HepG2 (cell line): ENCODE results near the gene PKP1. TPM values are rescaled to one million over a fixed set of nuclear protein-coding genes. Genes with fewer than 3 reads are reported as not detected.

Experiments
- ATAC-seq: fragments of 200-7000 bp; cut with Tn5 transposase; 3 replicates; pipeline ENCODE4 v1.9.1; 2020; ENCODE audit warnings: mild to moderate bottlenecking, moderate library complexity
- BruUV-seq: library from RNA; stranded (reverse); fragments of 400-500 nt; replicated peaks from 2 replicates; lab custom pipeline; 2021; lab: Mats Ljungman, UMichigan
- CTCF ChIA-PET: fragments of 300-600 bp; formaldehyde crosslinking; extraction: SDS; loops from one replicate; lab custom pipeline; 2021; ENCODE audit warnings: low total read pairs, inconsistent platforms, low intra/inter-chr PET ratio; lab: Yijun Ruan, JAX
- POLR2A ChIA-PET: fragments of 350-600 bp; sonication (Branson Sonifier 250); formaldehyde crosslinking; loops from one replicate; lab custom pipeline; 2020; ENCODE audit warnings: antibody characterized with exemption, inconsistent platforms; lab: Yijun Ruan, JAX
- DNase-seq: peaks from one replicate; pipeline ENCODE4 v3.0.0-alpha.2; 2015; ENCODE audit warnings: low spot score
- FAIRE-seq: peaks from 3 replicates; lab custom pipeline; 2011; peaks lifted over from hg19 to GRCh38; lab: Jason Lieb, UNC
- H2AFZ ChIP-seq: one replicate; pipeline ENCODE4 v1.6.1; 2011; ENCODE audit warnings: low read length, inconsistent platforms
- H3K27ac ChIP-seq: fragments of 300-600 bp; 3 replicates; pipeline ENCODE4 v1.8.0; 2011; ENCODE audit warnings: mixed run types, mild to moderate bottlenecking, mixed read lengths, low read length, inconsistent platforms; ENCODE audit not compliant: insufficient read depth; ENCODE audit errors: extremely low read length
- H3K27me3 ChIP-seq, 2 experiments: fragments of 200-600 bp in 1 of 2; 2 replicates in 1 of 2; 3 replicates in 1 of 2; pipeline versions ENCODE4 v1.6.0 to v1.8.0; 2011; ENCODE audit warnings: low read length in 2 of 2, mild to moderate bottlenecking in 2 of 2, moderate library complexity in 2 of 2, inconsistent platforms in 1 of 2; ENCODE audit not compliant: insufficient read depth in 2 of 2, control insufficient read depth in 1 of 2
- H3K36me3 ChIP-seq, 2 experiments: fragments of 200-600 bp in 1 of 2; replicated peaks in 1 of 2; 2 replicates in 1 of 2; 3 replicates in 1 of 2; pipeline versions ENCODE4 v1.5.1 to v1.8.0; 2011; ENCODE audit warnings: low read length in 2 of 2, inconsistent platforms in 1 of 2; ENCODE audit not compliant: insufficient read depth in 2 of 2, control insufficient read depth in 1 of 2
- H3K4me1 ChIP-seq: 2 replicates; pipeline ENCODE4 v1.5.1; 2012; ENCODE audit warnings: low read length, inconsistent platforms; ENCODE audit not compliant: insufficient read depth
- H3K4me2 ChIP-seq: 2 replicates; pipeline ENCODE4 v1.6.0; 2011; ENCODE audit warnings: low read depth, low read length, inconsistent platforms
- H3K4me3 ChIP-seq, 3 experiments: fragments of 200-600 bp in 1 of 3; sonication (generic), shearing (Covaris generic) in 1 of 3; replicated peaks in 1 of 3; 2 replicates each; pipeline ENCODE4 v1.5.1; 2011 to 2016; ENCODE audit warnings: low read length in 3 of 3, inconsistent platforms in 2 of 3, low read depth in 2 of 3, mild to moderate bottlenecking in 2 of 3, control low read depth in 1 of 3, mixed read lengths in 1 of 3; ENCODE audit not compliant: insufficient read depth in 1 of 3
- H3K79me2 ChIP-seq: one replicate; pipeline ENCODE4 v1.6.1; 2011; ENCODE audit warnings: low read length, inconsistent platforms; ENCODE audit not compliant: insufficient read depth
- H3K9ac ChIP-seq: 2 replicates; pipeline ENCODE4 v1.6.0; 2011; ENCODE audit warnings: mild to moderate bottlenecking, low read depth, low read length, inconsistent platforms; ENCODE audit not compliant: insufficient read depth
- H3K9me3 ChIP-seq: 2 replicates; pipeline ENCODE4 v1.5.1; 2012; ENCODE audit warnings: mild to moderate bottlenecking, low read length
- H4K20me1 ChIP-seq: 2 replicates; pipeline ENCODE4 v1.6.0; 2011; ENCODE audit warnings: inconsistent platforms, mild to moderate bottlenecking, low read length, moderate library complexity; ENCODE audit not compliant: insufficient read depth
- CEBPG ChIP-seq: IDR thresholded peaks from 2 replicates; pipeline ENCODE4 v1.6.1; 2016
- NFYC ChIP-seq: IDR thresholded peaks from 2 replicates; pipeline ENCODE4 v1.6.1; 2016; ENCODE audit warnings: missing genetic modification reagents, missing compliant biosample characterization
- POLR2AphosphoS2 ChIP-seq: IDR thresholded peaks from 2 replicates; pipeline ENCODE4 v1.6.1; 2011; ENCODE audit warnings: low read depth, low read length, improper control_type of control experiment
- TCF7 ChIP-seq: sonication (generic); IDR thresholded peaks from 2 replicates; pipeline ENCODE4 v1.6.1; 2016; ENCODE audit warnings: antibody characterized with exemption, low read depth
- ZNF430 ChIP-seq: sonication (generic); formaldehyde crosslinking; IDR thresholded peaks from 2 replicates; pipeline ENCODE4 v1.9.0; 2021; ENCODE audit warnings: mild to moderate bottlenecking, missing genetic modification reagents
- ZNF616 ChIP-seq: sonication (generic); formaldehyde crosslinking; IDR thresholded peaks from 2 replicates; pipeline ENCODE4 v1.5.0; 2020; ENCODE audit warnings: low read depth, mild to moderate bottlenecking, missing genetic modification reagents
- ZNF724P ChIP-seq: sonication (generic); formaldehyde crosslinking; IDR thresholded peaks from 2 replicates; pipeline ENCODE4 v1.8.0; 2022; ENCODE audit warnings: missing genetic modification reagents, borderline replicate concordance
- ZNF761 ChIP-seq: sonication (generic); formaldehyde crosslinking; conservative IDR thresholded peaks from 2 replicates; pipeline ENCODE4 v1.4.0; 2020; ENCODE audit warnings: mild to moderate bottlenecking, missing genetic modification reagents
- WGBS: methylation state at CpG from one replicate; pipeline ENCODE4 v1.1.6; 2017; ENCODE audit warnings: low lambda C conversion rate; 5-methylcytosine and 5-hydroxymethylcytosine counted together
- in situ Hi-C: cut with HindIII; loops from 2 replicates; pipeline ENCODE4 v1.10.0; 2017; ENCODE audit warnings: low pct_unique_long_range_greater_than_20kb; ENCODE audit not compliant: extremely low pct_ligation_motif_present
- intact Hi-C: fragments of 100-400 bp; cut with micrococcal nuclease; formaldehyde crosslinking; loops from one replicate; pipeline ENCODE4 v1.10.0; 2022; ENCODE audit not compliant: unreplicated experiment
- polyA plus RNA-seq, 8 experiments: library from polyadenylated mRNA; depleted of rRNA in 3 of 8; stranded (reverse) in 7 of 8; unstranded in 1 of 8; fragments of >200 nt; fragmentation: Illumina TruSeq in 4 of 8; extraction: Trizol in 4 of 8; gene quantifications; 2 replicates each; pipeline versions ENCODE4 v1.2.1 to v1.2.3, GENCODE V29; 2011 to 2016; ENCODE audit warnings: low read depth in 4 of 8, missing spikeins in 1 of 8, mixed read lengths in 1 of 8; ENCODE audit not compliant: insufficient read depth in 1 of 8
- total RNA-seq, 5 experiments: library from RNA; depleted of rRNA; stranded (reverse); fragments of >200 nt; fragmentation: Illumina TruSeq; extraction: Trizol; gene quantifications; 2 replicates each; pipeline ENCODE4 v1.2.3, GENCODE V29; 2016; ENCODE audit warnings: low read depth in 1 of 5
- TF ChIP-seq, protein P1 (sequence below): sonication (generic); formaldehyde crosslinking; IDR thresholded peaks from 2 replicates; pipeline ENCODE4 v1.9.0; 2021; ENCODE audit warnings: missing genetic modification reagents, borderline replicate concordance
- TF ChIP-seq, protein P2 (sequence below): sonication (generic); formaldehyde crosslinking; IDR thresholded peaks from 2 replicates; pipeline ENCODE4 v1.5.0; 2020; ENCODE audit warnings: mild to moderate bottlenecking, missing genetic modification reagents, borderline replicate concordance
- TF ChIP-seq, protein P3 (sequence below): fragments of 450-650 bp; IDR thresholded peaks from 2 replicates; pipeline ENCODE4 v1.6.1; 2016
- TF ChIP-seq, protein P4 (sequence below): sonication (generic); formaldehyde crosslinking; IDR thresholded peaks from 2 replicates; pipeline ENCODE4 v1.8.0; 2023; ENCODE audit warnings: mild to moderate bottlenecking, missing genetic modification reagents

The PKP1 gene
- total and polyA plus RNA-seq, 2 of the 13 experiments (the other 11 are each of a cell fraction or from before 2014, with no cell fraction given), result not detected

DNA sequence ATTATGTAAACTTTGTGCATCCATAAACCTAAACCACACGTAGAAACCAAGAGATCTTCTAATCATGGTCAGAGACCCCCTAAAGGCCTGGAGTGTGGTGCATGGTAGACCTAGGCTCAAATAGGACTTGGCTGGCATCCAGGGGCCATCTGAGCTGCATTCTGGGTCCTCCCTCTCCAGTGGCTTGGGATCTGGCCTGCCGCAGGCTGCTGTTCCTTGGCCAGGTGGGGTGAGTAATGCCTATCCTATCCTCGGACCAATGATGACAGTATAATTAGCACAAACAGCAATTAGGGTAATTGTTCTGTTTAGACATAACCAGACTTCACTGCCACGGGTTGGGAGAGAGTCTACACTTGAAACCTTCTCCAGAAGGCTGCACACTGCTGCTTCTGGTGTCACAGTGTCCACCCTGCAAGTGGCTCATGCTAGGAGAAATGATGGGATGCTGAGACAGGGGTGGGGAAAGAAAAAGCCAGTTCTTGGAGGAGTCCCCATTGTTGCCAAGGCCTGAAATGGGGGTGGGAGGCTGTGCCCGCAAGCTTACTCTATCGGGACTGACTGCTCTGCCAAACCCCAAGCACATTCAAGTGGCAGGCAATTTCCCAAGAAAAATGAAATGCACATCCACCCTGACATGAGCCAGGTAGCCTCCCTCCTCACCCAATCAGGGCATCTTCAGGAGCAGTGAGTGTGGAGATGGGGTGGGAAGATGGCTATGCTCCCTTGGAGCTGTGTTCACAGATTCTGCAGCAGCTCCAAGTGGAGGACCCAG is 12.5 kb upstream of the PKP1 start (continued):
- TF ChIP-seq, protein P1, sequence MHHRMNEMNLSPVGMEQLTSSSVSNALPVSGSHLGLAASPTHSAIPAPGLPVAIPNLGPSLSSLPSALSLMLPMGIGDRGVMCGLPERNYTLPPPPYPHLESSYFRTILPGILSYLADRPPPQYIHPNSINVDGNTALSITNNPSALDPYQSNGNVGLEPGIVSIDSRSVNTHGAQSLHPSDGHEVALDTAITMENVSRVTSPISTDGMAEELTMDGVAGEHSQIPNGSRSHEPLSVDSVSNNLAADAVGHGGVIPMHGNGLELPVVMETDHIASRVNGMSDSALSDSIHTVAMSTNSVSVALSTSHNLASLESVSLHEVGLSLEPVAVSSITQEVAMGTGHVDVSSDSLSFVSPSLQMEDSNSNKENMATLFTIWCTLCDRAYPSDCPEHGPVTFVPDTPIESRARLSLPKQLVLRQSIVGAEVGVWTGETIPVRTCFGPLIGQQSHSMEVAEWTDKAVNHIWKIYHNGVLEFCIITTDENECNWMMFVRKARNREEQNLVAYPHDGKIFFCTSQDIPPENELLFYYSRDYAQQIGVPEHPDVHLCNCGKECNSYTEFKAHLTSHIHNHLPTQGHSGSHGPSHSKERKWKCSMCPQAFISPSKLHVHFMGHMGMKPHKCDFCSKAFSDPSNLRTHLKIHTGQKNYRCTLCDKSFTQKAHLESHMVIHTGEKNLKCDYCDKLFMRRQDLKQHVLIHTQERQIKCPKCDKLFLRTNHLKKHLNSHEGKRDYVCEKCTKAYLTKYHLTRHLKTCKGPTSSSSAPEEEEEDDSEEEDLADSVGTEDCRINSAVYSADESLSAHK (CRISPR knock-in tag), result no peak
- no peak for TF ChIP-seq NFYC (CRISPR knock-in tag)

DNA sequence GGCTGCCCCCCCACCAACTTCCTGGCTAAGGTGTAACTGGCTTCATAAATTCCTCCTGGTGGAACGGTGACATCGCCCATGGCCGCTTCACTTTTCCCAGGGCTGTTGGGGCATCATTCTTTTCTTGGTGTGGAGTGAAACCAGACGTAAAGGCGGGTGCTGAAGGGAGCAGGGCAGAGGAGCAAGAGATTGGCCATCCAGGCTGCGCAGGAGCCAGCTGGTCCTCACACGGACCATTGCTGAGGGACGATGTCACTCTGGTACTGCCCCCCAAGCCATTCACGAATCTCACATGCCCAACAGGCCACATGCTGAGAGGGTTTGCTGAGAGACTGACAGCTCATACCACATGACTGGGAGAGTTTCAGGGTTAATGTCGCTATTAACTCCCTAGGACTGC is 10.5 kb upstream of the PKP1 start:
- no peak overlapping the region for H3K27ac ChIP-seq
- DNase-seq, result no peak
- H3K36me3 ChIP-seq, result no peaks in the 10 kb centered on the region
- TF ChIP-seq, protein P2, sequence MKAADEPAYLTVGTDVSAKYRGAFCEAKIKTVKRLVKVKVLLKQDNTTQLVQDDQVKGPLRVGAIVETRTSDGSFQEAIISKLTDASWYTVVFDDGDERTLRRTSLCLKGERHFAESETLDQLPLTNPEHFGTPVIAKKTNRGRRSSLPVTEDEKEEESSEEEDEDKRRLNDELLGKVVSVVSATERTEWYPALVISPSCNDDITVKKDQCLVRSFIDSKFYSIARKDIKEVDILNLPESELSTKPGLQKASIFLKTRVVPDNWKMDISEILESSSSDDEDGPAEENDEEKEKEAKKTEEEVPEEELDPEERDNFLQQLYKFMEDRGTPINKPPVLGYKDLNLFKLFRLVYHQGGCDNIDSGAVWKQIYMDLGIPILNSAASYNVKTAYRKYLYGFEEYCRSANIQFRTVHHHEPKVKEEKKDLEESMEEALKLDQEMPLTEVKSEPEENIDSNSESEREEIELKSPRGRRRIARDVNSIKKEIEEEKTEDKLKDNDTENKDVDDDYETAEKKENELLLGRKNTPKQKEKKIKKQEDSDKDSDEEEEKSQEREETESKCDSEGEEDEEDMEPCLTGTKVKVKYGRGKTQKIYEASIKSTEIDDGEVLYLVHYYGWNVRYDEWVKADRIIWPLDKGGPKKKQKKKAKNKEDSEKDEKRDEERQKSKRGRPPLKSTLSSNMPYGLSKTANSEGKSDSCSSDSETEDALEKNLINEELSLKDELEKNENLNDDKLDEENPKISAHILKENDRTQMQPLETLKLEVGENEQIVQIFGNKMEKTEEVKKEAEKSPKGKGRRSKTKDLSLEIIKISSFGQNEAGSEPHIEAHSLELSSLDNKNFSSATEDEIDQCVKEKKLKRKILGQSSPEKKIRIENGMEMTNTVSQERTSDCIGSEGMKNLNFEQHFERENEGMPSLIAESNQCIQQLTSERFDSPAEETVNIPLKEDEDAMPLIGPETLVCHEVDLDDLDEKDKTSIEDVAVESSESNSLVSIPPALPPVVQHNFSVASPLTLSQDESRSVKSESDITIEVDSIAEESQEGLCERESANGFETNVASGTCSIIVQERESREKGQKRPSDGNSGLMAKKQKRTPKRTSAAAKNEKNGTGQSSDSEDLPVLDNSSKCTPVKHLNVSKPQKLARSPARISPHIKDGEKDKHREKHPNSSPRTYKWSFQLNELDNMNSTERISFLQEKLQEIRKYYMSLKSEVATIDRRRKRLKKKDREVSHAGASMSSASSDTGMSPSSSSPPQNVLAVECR (CRISPR knock-in tag), result no peak
- TF ChIP-seq ZNF430 (CRISPR knock-in tag) (no peak), ZNF616 (CRISPR knock-in tag) (no peak), ZNF724P (CRISPR knock-in tag) (no peak), CEBPG (no peak), TCF7 (no peak), ZNF761 (CRISPR knock-in tag) (no peak), POLR2AphosphoS2 (no peak)
- TF ChIP-seq, protein P3, sequence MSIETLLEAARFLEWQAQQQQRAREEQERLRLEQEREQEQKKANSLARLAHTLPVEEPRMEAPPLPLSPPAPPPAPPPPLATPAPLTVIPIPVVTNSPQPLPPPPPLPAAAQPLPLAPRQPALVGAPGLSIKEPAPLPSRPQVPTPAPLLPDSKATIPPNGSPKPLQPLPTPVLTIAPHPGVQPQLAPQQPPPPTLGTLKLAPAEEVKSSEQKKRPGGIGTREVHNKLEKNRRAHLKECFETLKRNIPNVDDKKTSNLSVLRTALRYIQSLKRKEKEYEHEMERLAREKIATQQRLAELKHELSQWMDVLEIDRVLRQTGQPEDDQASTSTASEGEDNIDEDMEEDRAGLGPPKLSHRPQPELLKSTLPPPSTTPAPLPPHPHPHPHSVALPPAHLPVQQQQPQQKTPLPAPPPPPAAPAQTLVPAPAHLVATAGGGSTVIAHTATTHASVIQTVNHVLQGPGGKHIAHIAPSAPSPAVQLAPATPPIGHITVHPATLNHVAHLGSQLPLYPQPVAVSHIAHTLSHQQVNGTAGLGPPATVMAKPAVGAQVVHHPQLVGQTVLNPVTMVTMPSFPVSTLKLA, result no peak
- TF ChIP-seq, protein P4, sequence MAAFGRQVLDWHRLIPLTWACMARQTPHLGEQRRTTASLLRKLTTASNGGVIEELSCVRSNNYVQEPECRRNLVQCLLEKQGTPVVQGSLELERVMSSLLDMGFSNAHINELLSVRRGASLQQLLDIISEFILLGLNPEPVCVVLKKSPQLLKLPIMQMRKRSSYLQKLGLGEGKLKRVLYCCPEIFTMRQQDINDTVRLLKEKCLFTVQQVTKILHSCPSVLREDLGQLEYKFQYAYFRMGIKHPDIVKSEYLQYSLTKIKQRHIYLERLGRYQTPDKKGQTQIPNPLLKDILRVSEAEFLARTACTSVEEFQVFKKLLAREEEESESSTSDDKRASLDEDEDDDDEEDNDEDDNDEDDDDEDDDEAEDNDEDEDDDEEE (CRISPR knock-in tag), result no peak

More for the DNA sequence above, 10.5 kb upstream of the PKP1 start:
- Histone ChIP-seq H3K27me3 (peaks cover 2 to 38% of the 10 kb centered on the region in 2 experiments; a peak in 4 of 5 replicates), H3K4me1 (no peaks in the 10 kb centered on the region), H3K9ac (no peak overlapping the region), H2AFZ (no peak overlapping the region), H4K20me1 (no peaks in the 10 kb centered on the region), H3K4me2 (no peak overlapping the region), H3K9me3 (no peaks in the 10 kb centered on the region), H3K4me3 (no peak overlapping the region), H3K79me2 (no peaks in the 10 kb centered on the region)
- ChIA-PET CTCF (no interaction called here), POLR2A (no interaction called here)
- ATAC-seq (no peak), FAIRE-seq (no peak)
- WGBS, result 41% methylated on average over 7 of the region's 10 CpGs
- in situ Hi-C loops (no loop called here), intact Hi-C loops (no loop called here)
- BruUV-seq, result no TSS peak
